PC-9 (cell line): Measurements from ENCODE around the gene BCL2L14. TPM values are rescaled to one million over a fixed set of nuclear protein-coding genes. Genes with fewer than 3 reads are reported as not detected.

Experiments
- BruUV-seq: library from RNA; stranded (reverse); fragments of 400-500 nt; replicated peaks from 2 replicates; lab custom pipeline; 2021; lab: Mats Ljungman, UMichigan
- CTCF ChIA-PET: fragments of 300-600 bp; sonication (Branson Sonifier 250); formaldehyde crosslinking; loops from one replicate; lab custom pipeline; 2022; ENCODE audit warnings: antibody characterized with exemption; lab: Charles Lee
- POLR2A ChIA-PET: fragments of 300-600 bp; sonication (Branson Sonifier 250); formaldehyde crosslinking; loops from one replicate; lab custom pipeline; 2022; ENCODE audit warnings: antibody characterized with exemption; ENCODE audit not compliant: unreplicated experiment; lab: Charles Lee
- DNase-seq, 2 experiments: peaks; one replicate each; pipeline versions ENCODE4 v3.0.0 to v3.0.0-alpha.2; 2015 to 2022; ENCODE audit warnings: mixed read lengths in 1 of 2
- H2AFZ ChIP-seq: fragments of 200-600 bp; sonication (generic); 2 replicates; pipeline ENCODE4 v1.8.1; 2017; ENCODE audit warnings: antibody characterized with exemption
- H3F3A ChIP-seq: fragments of 200-600 bp; sonication (generic); 2 replicates; pipeline ENCODE4 v1.8.1; 2017; ENCODE audit warnings: antibody characterized with exemption, mild to moderate bottlenecking, low read depth; ENCODE audit not compliant: insufficient read depth
- H3K27ac ChIP-seq: fragments of 200-600 bp; sonication (generic); 2 replicates; pipeline ENCODE4 v1.6.1; 2016; ENCODE audit warnings: mixed run types
- H3K27me3 ChIP-seq: fragments of 200-600 bp; sonication (generic); 2 replicates; pipeline ENCODE4 v1.6.1; 2016; ENCODE audit warnings: low read depth, mixed run types; ENCODE audit not compliant: insufficient read depth
- H3K36me3 ChIP-seq: fragments of 200-600 bp; sonication (generic); 2 replicates; pipeline ENCODE4 v1.6.1; 2016; ENCODE audit warnings: low read depth, mixed run types
- H3K4me1 ChIP-seq: fragments of 200-600 bp; sonication (generic); replicated peaks from 2 replicates; pipeline ENCODE4 v1.6.1; 2016; ENCODE audit warnings: mixed run types; ENCODE audit not compliant: insufficient read depth
- H3K4me2 ChIP-seq: fragments of 200-600 bp; sonication (generic); 2 replicates; pipeline ENCODE4 v1.6.1; 2017; ENCODE audit warnings: mixed run types
- H3K4me3 ChIP-seq: fragments of 200-600 bp; sonication (generic); 2 replicates; pipeline ENCODE4 v1.6.1; 2016; ENCODE audit warnings: mixed run types
- H3K79me2 ChIP-seq: fragments of 200-600 bp; sonication (generic); 2 replicates; pipeline ENCODE4 v1.6.1; 2017; ENCODE audit warnings: low read depth, mixed run types
- H3K9me2 ChIP-seq: fragments of 200-600 bp; sonication (generic); 2 replicates; pipeline ENCODE4 v1.8.1; 2017; ENCODE audit warnings: mild to moderate bottlenecking; ENCODE audit not compliant: insufficient read depth
- H3K9me3 ChIP-seq: fragments of 200-600 bp; sonication (generic); 2 replicates; pipeline ENCODE4 v1.8.1; 2016; ENCODE audit warnings: low read depth; ENCODE audit not compliant: insufficient read depth
- H4K20me1 ChIP-seq: fragments of 200-600 bp; sonication (generic); 2 replicates; pipeline ENCODE4 v1.8.1; 2017; ENCODE audit not compliant: insufficient read depth
- CTCF ChIP-seq: fragments of 200-600 bp; sonication (generic); conservative IDR thresholded peaks from 2 replicates; pipeline ENCODE4 v1.6.1; 2017; ENCODE audit warnings: mixed run types, antibody characterized with exemption, mild to moderate bottlenecking, moderate library complexity
- EZH2 ChIP-seq: fragments of 200-600 bp; sonication (generic); IDR thresholded peaks from 2 replicates; pipeline ENCODE4 v1.8.0; 2017; ENCODE audit warnings: antibody characterized with exemption, low read depth
- intact Hi-C: fragments of 100-400 bp; cut with micrococcal nuclease; formaldehyde crosslinking; loops from one replicate; pipeline ENCODE4 v1.10.0; 2022; ENCODE audit not compliant: unreplicated experiment
- total RNA-seq: library from RNA; stranded (reverse); gene quantifications from 2 replicates; pipeline ENCODE4 v1.2.3, GENCODE V29; 2021

Gene BCL2L14
- total RNA-seq, 1 experiment from 2014 or later, result 6.0 TPM

GRCh38 chr12:12081836-12082497, 11.2 kb downstream of the BCL2L14 start:
- H3K27ac ChIP-seq, result no peak overlapping the region
- no peaks in the 10 kb centered on the region for H3K79me2 ChIP-seq
- 0 out of 2 replicates have a peak overlapping the region, but pooled peaks have one; percentile 17 for H3K4me2 ChIP-seq
- H3K27me3 ChIP-seq, result no peaks in the 10 kb centered on the region
- no peaks in the 10 kb centered on the region for H3K4me1 ChIP-seq
- H3K4me3 ChIP-seq, result no peak overlapping the region
- POLR2A ChIA-PET, result interaction anchor here (0.7 kb wide), 1 partner anchor 574 kb away, joined by 9 read pairs; no protein-coding TSS in a partner anchor
- H2AFZ ChIP-seq, result no peak overlapping the region
- DNase-seq, result peak; percentile 24 to 40
- H3K9me2 ChIP-seq, result no peaks in the 10 kb centered on the region
- TF ChIP-seq CTCF (no peak; the same call in 1 of the 2 replicates), EZH2 (no peak)
- H4K20me1 ChIP-seq, result no peaks in the 10 kb centered on the region
- CTCF ChIA-PET, result interaction anchor here (0.6 to 0.8 kb wide), 5 partner anchors 8 to 1340 kb away, joined by 3 to 8 read pairs (median 3); no protein-coding TSS in a partner anchor
- intact Hi-C loops, result loop anchor here (1.0 to 5.0 kb wide), 4 partner anchors 252 to 622 kb away; no protein-coding TSS in a partner anchor
- H3K36me3 ChIP-seq, result no peaks in the 10 kb centered on the region
- H3K9me3 ChIP-seq, result no peaks in the 10 kb centered on the region
- no peaks in the 10 kb centered on the region for H3F3A ChIP-seq
- BruUV-seq, result no TSS peak

- intact Hi-C loops, result loop anchor here (5.0 kb wide), 2 partner anchors 294 to 574 kb away; no protein-coding TSS in a partner anchor
- CTCF ChIA-PET, result no interaction called here
- DNase-seq, result no peak
- H3K27ac ChIP-seq, result no peak overlapping the region
- POLR2A ChIA-PET, result no interaction called here
- H3K9me2 ChIP-seq, result no peaks in the 10 kb centered on the region
- TF ChIP-seq CTCF (no peak), EZH2 (no peak)
- no peaks in the 10 kb centered on the region for H3K9me3 ChIP-seq
- no peaks in the 10 kb centered on the region for H3K36me3 ChIP-seq
- H3K4me3 ChIP-seq, result no peak overlapping the region
- H3F3A ChIP-seq, result no peaks in the 10 kb centered on the region
- H4K20me1 ChIP-seq, result no peaks in the 10 kb centered on the region
- BruUV-seq, result no TSS peak
- no peaks in the 10 kb centered on the region for H3K27me3 ChIP-seq
- no peak overlapping the region for H2AFZ ChIP-seq
- H3K79me2 ChIP-seq, result no peaks in the 10 kb centered on the region
- no peak overlapping the region for H3K4me2 ChIP-seq
- no peaks in the 10 kb centered on the region for H3K4me1 ChIP-seq
These were observed 12.9 kb downstream of the BCL2L14 start for GRCh38 chr12:12083688-12084087.

GRCh38 chr12:12086362-12086761, 15.6 kb downstream of the BCL2L14 start:
- H3K4me2 ChIP-seq, result no peak overlapping the region
- no peaks in the 10 kb centered on the region for H4K20me1 ChIP-seq
- intact Hi-C loops, result no loop called here
- H3K27ac ChIP-seq, result no peak overlapping the region
- ChIA-PET CTCF (no interaction called here), POLR2A (no interaction called here)
- H3K36me3 ChIP-seq, result no peaks in the 10 kb centered on the region
- no peaks in the 10 kb centered on the region for H3K9me2 ChIP-seq
- H3K79me2 ChIP-seq, result no peaks in the 10 kb centered on the region
- BruUV-seq, result no TSS peak
- no peak for DNase-seq
- H2AFZ ChIP-seq, result no peak overlapping the region
- no peaks in the 10 kb centered on the region for H3K27me3 ChIP-seq
- H3K4me3 ChIP-seq, result no peak overlapping the region
- no peaks in the 10 kb centered on the region for H3F3A ChIP-seq
- no peaks in the 10 kb centered on the region for H3K9me3 ChIP-seq
- TF ChIP-seq CTCF, result no peak
- TF ChIP-seq EZH2, result no peak
- H3K4me1 ChIP-seq, result no peaks in the 10 kb centered on the region
